ENCODE data around the gene C11orf42.

GRCh38 chr11:6205366-6205765, at the start of gene C11orf42:
- TF ChIP-seq CTCF (IDR thresholded peaks at IDR 0.05) (no peak), POLR2A (IDR thresholded peaks at IDR 0.05) (no peak)

Measured in body of pancreas (tissue), 4 donors.